ENCODE measurements around the gene ZSCAN10. TPM values are rescaled to one million over a fixed set of nuclear protein-coding genes. Genes with fewer than 3 reads are reported as not detected.
A peak's percentile ranks its signal among the peaks of the same experiment; 100 is the strongest.

The ZSCAN10 gene
- total and polyA plus RNA-seq, 2 of the 13 experiments (the other 11 are each of a cell fraction or from before 2014, with no cell fraction given) = not detected

DNA sequence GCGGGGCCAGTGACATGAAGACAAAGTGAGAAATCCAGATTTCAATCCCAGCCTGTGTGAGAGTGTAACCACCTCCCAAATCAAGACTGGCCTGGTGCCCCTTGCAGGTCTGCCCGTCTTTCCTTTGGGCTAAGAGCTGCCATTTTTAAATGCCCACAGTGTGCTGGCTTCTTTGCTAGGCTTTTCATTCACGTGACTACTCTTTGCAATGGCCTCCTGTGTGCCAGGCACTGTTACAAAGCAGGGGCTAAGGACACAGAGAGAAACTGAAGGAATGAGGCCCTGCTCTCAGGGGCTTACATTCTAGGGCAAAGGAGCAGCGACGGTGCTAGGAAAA lies 269 bp upstream of the ZSCAN10 start:
- Histone ChIP-seq H3K9me3 (ENCODE audit: low read length) (no peaks in the 10 kb centered on the region), H3K4me2 (ENCODE audit: low read depth, low read length) (peak overlapping the region; percentile 86), H3K27ac (ENCODE audit: extremely low read length, insufficient read depth, low read length) (no peak overlapping the region), H3K9ac (ENCODE audit: insufficient read depth, low read depth, low read length) (no peak overlapping the region), H3K27me3 (ENCODE audit: control insufficient read depth in 1 of 2, insufficient read depth in 2 of 2, low read length in 2 of 2) (peaks cover 0 to 13% of the 10 kb centered on the region in 2 experiments; a peak in 2 of 5 replicates), H4K20me1 (ENCODE audit: insufficient read depth, low read length) (no peaks in the 10 kb centered on the region), H3K36me3 (replicated peaks in 1 of 2; ENCODE audit: control insufficient read depth in 1 of 2, insufficient read depth in 2 of 2, low read length in 2 of 2) (no peaks in the 10 kb centered on the region), H3K4me3 (replicated peaks in 1 of 3; ENCODE audit: insufficient read depth in 1 of 3, low read depth in 2 of 3, low read length in 3 of 3) (peak overlapping the region in 1 of 3 experiments; percentile 62; a peak in 2 of 6 replicates), H3K79me2 (ENCODE audit: insufficient read depth, low read length) (no peaks in the 10 kb centered on the region), H2AFZ (ENCODE audit: low read length) (peak overlapping the region; percentile 87), H3K4me1 (ENCODE audit: insufficient read depth, low read length) (peaks cover 58% of the 10 kb centered on the region)
- FAIRE-seq (no peak), DNase-seq (ENCODE audit: low spot score) (no peak), ATAC-seq (no peak)
- 0 out of 2 replicates have a peak, but pooled peaks have one; percentile 6 for TF ChIP-seq ZNF501 (CRISPR knock-in tag; IDR thresholded peaks at IDR 0.05)
- TF ChIP-seq ZNF143 (CRISPR knock-in tag; IDR thresholded peaks at IDR 0.05) = no peak
- in situ Hi-C loops (cut with HindIII; ENCODE audit: extremely low pct_ligation_motif_present, low pct_unique_long_range_greater_than_20kb) = no loop called here
- BruUV-seq (replicated peaks) = no TSS peak
- WGBS (ENCODE audit: low lambda C conversion rate) = 63% methylated on average over 5 of the region's 5 CpGs
- intact Hi-C loops (cut with micrococcal nuclease; ENCODE audit: unreplicated experiment) = loop anchor here (5.0 kb wide), 1 partner anchor 33 kb away; no protein-coding TSS in a partner anchor
- ChIA-PET CTCF (ENCODE audit: low intra/inter-chr PET ratio, low total read pairs) (no interaction called here), POLR2A (interaction anchor here (2.8 to 2.9 kb wide), 2 partner anchors 12 to 50 kb away, joined by 6 to 17 read pairs; no protein-coding TSS in a partner anchor)

DNA sequence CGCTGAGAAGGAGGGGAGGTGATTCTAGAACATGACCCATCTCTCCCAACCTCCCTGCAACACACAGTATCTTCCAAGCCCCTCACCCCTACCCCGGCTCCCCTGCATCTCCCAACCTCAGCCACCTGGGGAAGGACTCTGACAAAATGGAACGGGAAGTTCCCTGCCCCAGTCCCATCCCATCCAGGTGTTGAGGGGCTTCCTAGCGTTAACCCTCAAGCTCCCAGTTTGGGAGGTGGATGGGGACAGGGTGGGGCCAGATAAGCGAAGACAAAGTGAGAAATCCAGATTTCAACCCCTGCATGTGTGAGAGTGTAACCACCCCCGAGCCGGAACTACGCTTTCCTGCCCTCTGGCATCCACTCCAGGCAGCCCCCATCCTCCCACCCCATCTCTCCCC lies 1.8 kb downstream of the ZSCAN10 start:
- DNase-seq (ENCODE audit: low spot score) (no peak), FAIRE-seq (no peak), ATAC-seq (no peak)
- peaks cover 0 to 22% of the 10 kb centered on the region in 2 experiments; a peak in 2 of 5 replicates for H3K27me3 ChIP-seq (ENCODE audit: control insufficient read depth in 1 of 2, insufficient read depth in 2 of 2, low read length in 2 of 2)
- H3K4me2 ChIP-seq (ENCODE audit: low read depth, low read length) = no peak overlapping the region
- WGBS (ENCODE audit: low lambda C conversion rate) = 63% methylated on average over 8 of the region's 8 CpGs
- H3K79me2 ChIP-seq (ENCODE audit: insufficient read depth, low read length) = no peaks in the 10 kb centered on the region
- intact Hi-C loops (cut with micrococcal nuclease; ENCODE audit: unreplicated experiment) = loop anchor here (5.0 kb wide), 1 partner anchor 35 kb away; no protein-coding TSS in a partner anchor
- no peaks in the 10 kb centered on the region for H3K36me3 ChIP-seq (replicated peaks in 1 of 2; ENCODE audit: control insufficient read depth in 1 of 2, insufficient read depth in 2 of 2, low read length in 2 of 2)
- H4K20me1 ChIP-seq (ENCODE audit: insufficient read depth, low read length) = no peaks in the 10 kb centered on the region
- no peak overlapping the region for H3K27ac ChIP-seq (ENCODE audit: extremely low read length, insufficient read depth, low read length)
- H3K9ac ChIP-seq (ENCODE audit: insufficient read depth, low read depth, low read length) = no peak overlapping the region
- in situ Hi-C loops (cut with HindIII; ENCODE audit: extremely low pct_ligation_motif_present, low pct_unique_long_range_greater_than_20kb) = no loop called here
- H3K4me3 ChIP-seq (replicated peaks in 1 of 3; ENCODE audit: insufficient read depth in 1 of 3, low read depth in 2 of 3, low read length in 3 of 3) = no peak overlapping the region
- H2AFZ ChIP-seq (ENCODE audit: low read length) = no peak overlapping the region
- peaks cover 47% of the 10 kb centered on the region for H3K4me1 ChIP-seq (ENCODE audit: insufficient read depth, low read length)
- POLR2A ChIA-PET = interaction anchor here (1.6 to 3.3 kb wide), 2 partner anchors 32 kb away, joined by 6 to 13 read pairs; partner anchors contain the start of gene IL32
- CTCF ChIA-PET (ENCODE audit: low intra/inter-chr PET ratio, low total read pairs) = no interaction called here
- BruUV-seq (replicated peaks) = no TSS peak
- H3K9me3 ChIP-seq (ENCODE audit: low read length) = no peaks in the 10 kb centered on the region
- no peak for TF ChIP-seq SMARCC2 (IDR thresholded peaks at IDR 0.05)
- TF ChIP-seq KIAA2018 (CRISPR knock-in tag; IDR thresholded peaks at IDR 0.05; ENCODE audit: borderline replicate concordance) = no peak
- no peak for TF ChIP-seq ZNF484 (CRISPR knock-in tag; IDR thresholded peaks at IDR 0.05; ENCODE audit: borderline replicate concordance, low read depth)
- no peak for TF ChIP-seq DDIT3 (CRISPR knock-in tag; IDR thresholded peaks at IDR 0.05)
- no peak for TF ChIP-seq ZBTB46 (CRISPR knock-in tag; IDR thresholded peaks at IDR 0.05; ENCODE audit: borderline replicate concordance)
- TF ChIP-seq MEIS2 (CRISPR knock-in tag; IDR thresholded peaks at IDR 0.05) = no peak
